ENCODE data around the gene RABGGTB. TPM values are rescaled to one million over a fixed set of nuclear protein-coding genes. Genes with fewer than 3 reads are reported as not detected.
"Not testable (repeated sequence)": the region's sequence is repeated elsewhere in the genome, so short reads cannot be mapped to it uniquely, and the experiment has no call there.

Gene RABGGTB
- total RNA-seq (10 to 100 TPM; 60.7 to 99.9 TPM), polyA plus RNA-seq (10 to 100 TPM; 66.8 to 69.3 TPM)
- long read RNA-seq, donor 1, transcript RABGGTB-201 (9 exons, 1,496 nt): major isoform, 7 of 32 reads
- long read RNA-seq, donor 1, partial matches to known transcripts: 20 of 32 reads
- long read RNA-seq, donor 1, other reads (novel, unspliced or antisense): 0 of 32 reads
- long read RNA-seq, donor 2, partial matches to known transcripts: 8 of 15 reads
- long read RNA-seq, donor 2, other reads (novel, unspliced or antisense): 0 of 15 reads
- long read RNA-seq, donor 3, transcript RABGGTB-201 (9 exons, 1,496 nt): major isoform, 8 of 42 reads
- long read RNA-seq, donor 3, partial matches to known transcripts: 29 of 42 reads
- long read RNA-seq, donor 3, other reads (novel, unspliced or antisense): 0 of 42 reads
- long read RNA-seq, donor 4, partial matches to known transcripts: 11 of 19 reads
- long read RNA-seq, donor 4, other reads (novel, unspliced or antisense): 0 of 19 reads
- long read RNA-seq, donor 5, transcript RABGGTB-203 (2 exons, 1,177 nt): major isoform, 8 of 50 reads
- long read RNA-seq, donor 5, transcript RABGGTB-201 (9 exons, 1,496 nt): minor isoform, 5 of 50 reads
- long read RNA-seq, donor 5, partial matches to known transcripts: 35 of 50 reads
- long read RNA-seq, donor 5, other reads (novel, unspliced or antisense): 0 of 50 reads

DNA sequence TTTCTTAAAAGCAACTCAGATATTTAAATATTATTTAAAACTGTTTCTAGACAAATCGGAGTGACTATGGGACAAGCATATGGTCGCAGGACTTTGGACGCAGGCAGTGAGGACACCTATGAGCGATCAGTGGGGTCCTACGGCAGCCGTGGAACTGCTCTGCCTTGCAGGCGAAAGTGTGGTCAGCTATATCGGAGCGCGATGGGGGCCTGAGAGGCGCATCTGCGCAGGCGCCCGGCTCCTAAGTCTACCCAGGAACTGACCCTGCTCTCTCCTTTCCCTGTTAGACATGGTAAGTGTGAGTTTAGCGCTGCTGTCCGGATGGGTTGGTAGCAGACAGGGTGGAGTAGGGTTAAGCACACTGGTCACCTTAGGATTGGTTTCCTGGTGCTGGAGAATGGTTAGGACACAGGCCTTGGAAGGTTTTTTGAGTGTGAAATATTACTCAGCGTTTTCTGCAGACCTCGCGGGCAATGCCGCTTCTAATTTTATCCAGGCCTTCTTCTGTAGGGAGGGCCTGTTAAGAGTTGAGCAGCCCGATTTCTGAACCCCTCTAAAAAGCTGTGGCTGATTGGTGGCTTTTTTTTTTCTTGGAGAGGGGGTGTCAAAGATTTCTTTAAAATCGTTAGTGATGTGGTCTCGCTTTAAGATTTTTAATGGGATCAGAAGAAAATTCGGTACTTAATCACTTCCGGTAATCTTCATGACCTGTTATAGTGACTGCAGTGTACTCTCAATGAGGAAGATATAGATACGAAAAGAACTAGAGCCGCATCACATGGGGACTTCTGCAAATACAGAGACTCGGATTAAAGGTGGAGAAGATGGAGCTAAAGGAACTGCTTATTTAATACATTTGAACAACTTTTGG lies at the start of gene RABGGTB:
RABGGTB (plus strand) TSS at position 274 of the 871 bp plus-strand sequence; CDS start at position 290, 16 bp downstream.
- peak within 1 kb of the TSS; percentile 73 to 84 for H3K9ac ChIP-seq (ENCODE audit: insufficient read depth in 1 of 2, low read length in 2 of 2)

DNA sequence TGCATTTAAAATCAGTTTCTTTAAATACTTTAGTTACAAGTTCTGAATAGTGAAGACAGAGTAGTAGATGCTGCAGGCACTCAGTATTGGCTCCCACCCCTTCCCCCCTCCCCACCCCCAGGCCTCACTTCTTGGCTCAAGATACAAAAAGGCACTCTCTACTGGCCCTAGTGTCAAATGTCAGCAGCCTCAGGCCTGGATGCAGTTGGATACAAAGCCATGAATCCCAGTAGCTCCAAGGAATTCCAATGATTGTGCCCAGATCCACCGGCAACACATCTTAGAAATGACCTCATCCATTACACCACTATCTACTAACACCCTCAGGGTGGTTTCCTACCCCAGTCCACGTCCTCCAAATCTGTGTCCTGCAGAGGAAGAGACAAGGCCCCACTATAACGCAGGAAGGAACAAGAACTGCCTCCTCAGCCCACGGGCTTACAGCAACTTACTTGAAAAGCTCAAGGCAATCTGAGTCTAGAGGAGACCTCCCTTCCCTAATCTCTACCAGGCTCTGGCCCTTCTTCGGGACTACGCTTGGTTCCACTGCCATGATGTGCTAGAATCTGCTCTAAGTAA lies 43.9 kb upstream of the RABGGTB start:
- no peak for DNase-seq
- Histone ChIP-seq H3K4me1 (ENCODE audit: control insufficient read depth in 5 of 5, insufficient read depth in 5 of 5, low read length in 5 of 5) (no peaks in the 10 kb centered on the region), H3K4me3 (no peak overlapping the region), H3K36me3 (ENCODE audit: control insufficient read depth in 4 of 4, insufficient read depth in 4 of 4, low read length in 4 of 4) (peaks cover 15 to 42% (median 20%) of the 10 kb centered on the region in 4 donors), H3K27ac (ENCODE audit: low read depth in 1 of 2, low read length in 1 of 2) (no peak overlapping the region), H3K9me3 (ENCODE audit: control insufficient read depth in 4 of 4, insufficient read depth in 3 of 4, low read length in 3 of 4) (no peaks in the 10 kb centered on the region), H3K9ac (ENCODE audit: insufficient read depth in 1 of 2, low read length in 2 of 2) (no peak overlapping the region), H3K27me3 (ENCODE audit: control insufficient read depth in 3 of 3, insufficient read depth in 3 of 3, low read length in 2 of 3) (no peaks in the 10 kb centered on the region)
- TF ChIP-seq, protein P1, sequence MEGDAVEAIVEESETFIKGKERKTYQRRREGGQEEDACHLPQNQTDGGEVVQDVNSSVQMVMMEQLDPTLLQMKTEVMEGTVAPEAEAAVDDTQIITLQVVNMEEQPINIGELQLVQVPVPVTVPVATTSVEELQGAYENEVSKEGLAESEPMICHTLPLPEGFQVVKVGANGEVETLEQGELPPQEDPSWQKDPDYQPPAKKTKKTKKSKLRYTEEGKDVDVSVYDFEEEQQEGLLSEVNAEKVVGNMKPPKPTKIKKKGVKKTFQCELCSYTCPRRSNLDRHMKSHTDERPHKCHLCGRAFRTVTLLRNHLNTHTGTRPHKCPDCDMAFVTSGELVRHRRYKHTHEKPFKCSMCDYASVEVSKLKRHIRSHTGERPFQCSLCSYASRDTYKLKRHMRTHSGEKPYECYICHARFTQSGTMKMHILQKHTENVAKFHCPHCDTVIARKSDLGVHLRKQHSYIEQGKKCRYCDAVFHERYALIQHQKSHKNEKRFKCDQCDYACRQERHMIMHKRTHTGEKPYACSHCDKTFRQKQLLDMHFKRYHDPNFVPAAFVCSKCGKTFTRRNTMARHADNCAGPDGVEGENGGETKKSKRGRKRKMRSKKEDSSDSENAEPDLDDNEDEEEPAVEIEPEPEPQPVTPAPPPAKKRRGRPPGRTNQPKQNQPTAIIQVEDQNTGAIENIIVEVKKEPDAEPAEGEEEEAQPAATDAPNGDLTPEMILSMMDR (IDR thresholded peaks at IDR 0.05; ENCODE audit: control extremely low read depth, extremely low read depth): no peak
- ATAC-seq (ENCODE audit: insufficient read depth, low FRiP score): no peak
- 84 to 89% methylated on average over 6 of the region's 6 CpGs for WGBS, 2 donors

More for the DNA sequence above, at the start of gene RABGGTB:
- TF ChIP-seq, protein P1 (IDR thresholded peaks at IDR 0.05; ENCODE audit: control extremely low read depth, extremely low read depth): no peak
- DNase-seq (peak; percentile 97 to 99 (median 97)), ATAC-seq (ENCODE audit: insufficient read depth, low FRiP score) (peak; percentile 99)
- Histone ChIP-seq H3K4me3 (peak within 1 kb of the TSS; percentile 63), H3K9me3 (ENCODE audit: control insufficient read depth in 4 of 4, insufficient read depth in 3 of 4, low read length in 3 of 4) (no peaks in the 10 kb centered on the region), H3K27me3 (ENCODE audit: control insufficient read depth in 3 of 3, insufficient read depth in 3 of 3, low read length in 2 of 3) (no peaks in the 10 kb centered on the region), H3K27ac (ENCODE audit: low read depth in 1 of 2, low read length in 1 of 2) (peak within 1 kb of the TSS; percentile 75 to 76), H3K36me3 (ENCODE audit: control insufficient read depth in 4 of 4, insufficient read depth in 4 of 4, low read length in 4 of 4) (peaks cover 3 to 29% (median 9%) of the 10 kb centered on the region in 4 donors), H3K4me1 (ENCODE audit: control insufficient read depth in 5 of 5, insufficient read depth in 5 of 5, low read length in 5 of 5) (peaks cover 0 to 30% (median 12%) of the 10 kb centered on the region in 5 donors)
- WGBS, 2 donors: 0% methylated on average over 28 of the region's 28 CpGs

DNA sequence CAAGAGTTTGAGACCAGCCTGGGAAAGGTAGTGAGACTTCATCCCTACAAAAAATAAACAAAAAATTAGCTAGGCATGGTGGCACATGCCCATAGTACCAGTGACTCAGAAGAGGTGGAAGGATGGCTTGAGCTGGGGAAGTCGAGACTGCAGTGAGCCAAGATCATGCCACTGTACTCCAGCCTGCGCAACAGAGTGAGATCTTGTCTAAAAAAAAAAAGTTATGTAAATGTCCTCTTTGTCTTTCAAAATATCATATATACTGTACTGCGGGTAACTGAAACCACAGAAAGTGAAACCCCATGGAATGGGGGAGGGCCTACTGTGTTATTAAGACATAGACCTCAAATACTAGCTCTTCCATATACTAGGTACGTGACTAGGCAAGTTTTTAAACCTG lies 40.8 kb upstream of the RABGGTB start:
- no peak for ATAC-seq (ENCODE audit: insufficient read depth, low FRiP score)
- H3K27me3 ChIP-seq (ENCODE audit: control insufficient read depth in 3 of 3, insufficient read depth in 3 of 3, low read length in 2 of 3): no peaks in the 10 kb centered on the region
- peaks cover 18 to 39% (median 20%) of the 10 kb centered on the region in 4 donors for H3K36me3 ChIP-seq (ENCODE audit: control insufficient read depth in 4 of 4, insufficient read depth in 4 of 4, low read length in 4 of 4)
- H3K9me3 ChIP-seq (ENCODE audit: control insufficient read depth in 4 of 4, insufficient read depth in 3 of 4, low read length in 3 of 4): no peaks in the 10 kb centered on the region
- no peaks in the 10 kb centered on the region for H3K4me1 ChIP-seq (ENCODE audit: control insufficient read depth in 5 of 5, insufficient read depth in 5 of 5, low read length in 5 of 5)
- H3K4me3 ChIP-seq: no peak overlapping the region
- no peak overlapping the region for H3K9ac ChIP-seq (ENCODE audit: insufficient read depth in 1 of 2, low read length in 2 of 2)
- H3K27ac ChIP-seq (ENCODE audit: low read depth in 1 of 2, low read length in 1 of 2): no peak overlapping the region
- DNase-seq: no peak
- 36 to 73% methylated on average over 4 of the region's 4 CpGs for WGBS, 2 donors
- TF ChIP-seq, protein P1 (IDR thresholded peaks at IDR 0.05; ENCODE audit: control extremely low read depth, extremely low read depth): no peak

DNA sequence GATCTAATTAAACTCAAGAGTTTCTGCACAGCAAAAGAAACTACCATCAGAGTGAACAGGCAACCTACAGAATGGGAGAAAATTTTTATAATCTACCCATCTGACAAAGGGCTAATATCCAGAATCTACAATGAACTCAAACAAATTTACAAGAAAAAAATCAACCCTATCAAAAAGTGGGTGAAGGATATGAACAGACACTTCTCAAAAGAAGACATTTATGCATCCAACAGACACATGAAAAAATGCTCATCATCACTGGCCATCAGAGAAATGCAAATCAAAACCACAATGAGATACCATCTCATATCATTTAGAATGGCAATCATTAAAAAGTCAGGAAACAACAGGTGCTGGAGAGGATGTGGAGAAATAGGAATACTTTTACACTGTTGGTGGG lies 28.8 kb upstream of the RABGGTB start:
- not testable (repeated sequence) for ATAC-seq (ENCODE audit: insufficient read depth, low FRiP score); H3K9me3 ChIP-seq (ENCODE audit: control insufficient read depth in 4 of 4, insufficient read depth in 3 of 4, low read length in 3 of 4); H3K9ac ChIP-seq (ENCODE audit: insufficient read depth in 1 of 2, low read length in 2 of 2); H3K4me1 ChIP-seq (ENCODE audit: control insufficient read depth in 5 of 5, insufficient read depth in 5 of 5, low read length in 5 of 5); H3K27ac ChIP-seq (ENCODE audit: low read depth in 1 of 2, low read length in 1 of 2); H3K4me3 ChIP-seq; H3K27me3 ChIP-seq (ENCODE audit: control insufficient read depth in 3 of 3, insufficient read depth in 3 of 3, low read length in 2 of 3); DNase-seq
- peaks cover 11 to 29% (median 16%) of the 10 kb centered on the region in 4 donors for H3K36me3 ChIP-seq (ENCODE audit: control insufficient read depth in 4 of 4, insufficient read depth in 4 of 4, low read length in 4 of 4)

DNA sequence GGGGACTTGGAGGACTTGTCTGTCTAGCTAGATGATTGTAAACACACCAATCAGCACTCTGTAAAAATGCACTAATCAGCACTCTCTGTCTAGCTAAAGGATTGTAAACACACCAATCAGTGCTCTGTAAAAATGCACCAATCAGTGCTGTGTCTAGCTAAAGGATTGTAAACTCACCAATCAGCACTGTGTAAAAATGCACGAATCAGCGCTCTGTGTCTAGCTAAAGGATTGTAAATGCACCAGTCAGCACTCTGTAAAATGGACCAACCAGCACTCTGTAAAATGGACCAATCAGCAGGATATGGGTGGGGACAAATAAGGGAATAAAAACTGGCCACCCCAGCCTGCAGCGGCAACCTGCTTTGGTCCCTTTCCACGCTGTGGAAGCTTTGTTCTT lies 27.5 kb upstream of the RABGGTB start:
- H3K9ac ChIP-seq (ENCODE audit: insufficient read depth in 1 of 2, low read length in 2 of 2); ATAC-seq (ENCODE audit: insufficient read depth, low FRiP score); DNase-seq; H3K4me1 ChIP-seq (ENCODE audit: control insufficient read depth in 5 of 5, insufficient read depth in 5 of 5, low read length in 5 of 5); H3K27me3 ChIP-seq (ENCODE audit: control insufficient read depth in 3 of 3, insufficient read depth in 3 of 3, low read length in 2 of 3); H3K4me3 ChIP-seq; H3K27ac ChIP-seq (ENCODE audit: low read depth in 1 of 2, low read length in 1 of 2); H3K9me3 ChIP-seq (ENCODE audit: control insufficient read depth in 4 of 4, insufficient read depth in 3 of 4, low read length in 3 of 4): not testable (repeated sequence)
- peaks cover 11 to 24% (median 14%) of the 10 kb centered on the region in 4 donors for H3K36me3 ChIP-seq (ENCODE audit: control insufficient read depth in 4 of 4, insufficient read depth in 4 of 4, low read length in 4 of 4)
- 87 to 100% methylated on average over 4 of the region's 4 CpGs for WGBS, 2 donors

Measured in lung (tissue), 16 donors.